Heart left ventricle (tissue), 16 donors: ENCODE results near the gene PRSS36. TPM values are rescaled to one million over a fixed set of nuclear protein-coding genes. Genes with fewer than 3 reads are reported as not detected.
A peak's percentile ranks its signal among the peaks of the same experiment; 100 is the strongest.

ENCODE experiments used
- ATAC-seq, 4 donors: fragments of 200-7000 bp; cut with Tn5 transposase; one replicate each; pipeline ENCODE4 v1.9.1; 2020 to 2022; ENCODE audit warnings: moderate library complexity in 4 of 4, mild to moderate bottlenecking in 3 of 4, moderate number of reproducible peaks in 1 of 4
- DNase-seq, 5 donors: peaks; one replicate each; pipeline ENCODE4 v3.0.0-alpha.2; 2020
- H3K27ac ChIP-seq, 12 donors: fragments of 200-600 bp; sonication (generic) in 4 of 12; one replicate each; pipeline versions ENCODE4 v1.5.0 to v1.8.0; 2016 to 2022; ENCODE audit warnings: mild to moderate bottlenecking in 2 of 12
- H3K27me3 ChIP-seq, 9 donors: fragments of 200-600 bp; sonication (generic) in 2 of 9; one replicate each; pipeline versions ENCODE4 v1.5.1 to v1.8.0; 2016 to 2022; ENCODE audit warnings: mild to moderate bottlenecking in 3 of 9
- H3K36me3 ChIP-seq, 9 donors: fragments of 200-600 bp; sonication (generic) in 2 of 9; one replicate each; pipeline versions ENCODE4 v1.5.0 to v1.8.0; 2018 to 2022; ENCODE audit warnings: mild to moderate bottlenecking in 2 of 9
- H3K4me1 ChIP-seq, 12 donors: fragments of 200-600 bp; sonication (generic) in 4 of 12; one replicate each; pipeline versions ENCODE4 v1.5.0 to v1.8.0; 2016 to 2022; ENCODE audit warnings: mild to moderate bottlenecking in 3 of 12
- H3K4me3 ChIP-seq, 12 donors: fragments of 200-600 bp; sonication (generic) in 4 of 12; one replicate each; pipeline versions ENCODE4 v1.5.0 to v1.8.0; 2017 to 2022; ENCODE audit warnings: mild to moderate bottlenecking in 9 of 12, moderate library complexity in 4 of 12
- H3K9me3 ChIP-seq, 12 donors: fragments of 200-600 bp; sonication (generic) in 4 of 12; one replicate each; pipeline versions ENCODE4 v1.5.0 to v1.8.0; 2016 to 2022; ENCODE audit warnings: mild to moderate bottlenecking in 1 of 12
- CTCF ChIP-seq, 12 donors: fragments of 200-600 bp; sonication (generic) in 4 of 12; IDR thresholded peaks; one replicate each; pipeline versions ENCODE4 v1.5.0 to v1.8.0; 2018 to 2022; ENCODE audit warnings: antibody characterized with exemption in 12 of 12, mild to moderate bottlenecking in 5 of 12
- POLR2A ChIP-seq, 2 donors: fragments of 450-650 bp; IDR thresholded peaks; one replicate each; pipeline ENCODE4 v1.6.1; 2017; ENCODE audit warnings: antibody characterized with exemption in 2 of 2, mild to moderate bottlenecking in 2 of 2, moderate library complexity in 2 of 2
- WGBS, 4 donors: extraction: QIAGEN DNeasy Blood & Tissue Kit in 2 of 4; methylation state at CpG; one replicate each; pipeline versions ENCODE4 v1.1.5 to v1.1.7; 2013 to 2018; 5-methylcytosine and 5-hydroxymethylcytosine counted together
- intact Hi-C, 10 donors: fragments of 100-400 bp; cut with DNase I; formaldehyde crosslinking; loops; one replicate each; pipeline versions ENCODE4 v1.11.1 to v1.14.2; 2022
- polyA plus RNA-seq, 2 donors: library from polyadenylated mRNA; stranded (reverse); fragments of 200-250 nt; gene quantifications; one replicate each; pipeline ENCODE4 v1.2.3, GENCODE V29; 2013
- total RNA-seq, 9 donors: library from RNA; depleted of rRNA in 2 of 9; stranded (reverse); fragments of >200 nt in 2 of 9; fragmentation: NEBNext Ultra II Directional in 3 of 9; extraction: Animal tissue kit (Norgen Biotek cat#: 25700) in 3 of 9; gene quantifications; one replicate each; pipeline versions ENCODE4 v1.1.0 to v1.2.4, GENCODE V29; 2016 to 2023
- donor health status: ischemic (EF 13 %, LVEDD 7.1; RV severe dilation, severe dysfunction).
- donor health status: healthy with polysubstance abuse.
- donor health status: DM: no; HTN: yes; CAD: no.
- donor health status: DM: no; HTN: no; CAD: no.
- donor health status: ischemic (EF 25% LVEDD 6.9; RV normal size, moderate dysfunction).
- donor health status: ischemic (EF 25% LVEDD 5.7; RV mildly dilated, moderate dysfunction).
- donor health status: healthy.
- donor health status: DM: yes; HTN: yes; CAD: no.
- donor health status: ischemic (EF 35%, LVEDD 5.7; RV mildly dilated, moderate dysfunction).
- donor health status: nonischemic (EF 11% LVEDD 7.7; RV severe dilation, severe dysfunction).
- donor health status: DM: yes; HTN: yes; CAD: no.
- donor health status: PGD.
- donor health status: ischemic (EF 29% LVEDD 5.4; RV normal size, mild dysfunction).
- donor health status: nonischemic (EF 23%, LVEDD 6.1; RV moderate dilation, normal function).

Gene PRSS36
- total and polyA plus RNA-seq, 11 donors = 0.35 to 5.1 (median 1.2) TPM

GRCh38 chr16:31099860-31100638 is 49.8 kb downstream of the PRSS36 start:
- intact Hi-C loops = loop anchor here in 5 of 10 donors (5.0 to 10.0 kb wide), 4 partner anchors 113 to 355 kb away; partner anchors contain the start of genes HSD3B7 (in 3 of the 5) and ARMC5 (in 1 of the 5)
- DNase-seq (no peak), ATAC-seq (no peak)
- 63 to 67% (median 66%) methylated on average over 4 of the region's 4 CpGs for WGBS, 4 donors
- no peak overlapping the region for H3K4me3 ChIP-seq
- TF ChIP-seq POLR2A (IDR thresholded peaks at IDR 0.05) (no peak), CTCF (IDR thresholded peaks at IDR 0.05) (no peak)
- no peaks in the 10 kb centered on the region for H3K36me3 ChIP-seq
- peaks cover 0 to 13% (median 5%) of the 10 kb centered on the region in 12 donors for H3K4me1 ChIP-seq
- peaks cover 0 to 6% (median 0%) of the 10 kb centered on the region in 12 donors for H3K9me3 ChIP-seq
- no peaks in the 10 kb centered on the region for H3K27me3 ChIP-seq
- H3K27ac ChIP-seq = no peak overlapping the region

- intact Hi-C loops = loop anchor here in 7 of 10 donors (1.0 to 10.0 kb wide), 8 partner anchors 20 to 360 kb away; partner anchors contain the start of genes HSD3B7 (in 4 of the 7), ZNF646 (in 2 of the 7), ZNF668 (in 2 of the 7) and ARMC5 (in 1 of the 7)
These were observed 55.3 kb downstream of the PRSS36 start, which contains the start of gene VKORC1 for GRCh38 chr16:31094424-31095120. TSS of gene VKORC1 (minus strand) at chr16:31094797. CDS start at chr16:31094729, 68 bp downstream.

GRCh38 chr16:31094088-31094423 is 55.8 kb downstream of the PRSS36 start:
- intact Hi-C loops = loop anchor here in 5 of 10 donors (1.0 to 10.0 kb wide), 7 partner anchors 19 to 361 kb away; partner anchors contain the start of genes HSD3B7 (in 3 of the 5), ZNF646 (in 2 of the 5), ZNF668 (in 2 of the 5) and ARMC5 (in 1 of the 5)
- WGBS, 4 donors = 0 to 1% (median 1%) methylated on average over 20 of the region's 20 CpGs
- peak in 2 of 4 donors; percentile 14 to 35 for ATAC-seq

More at GRCh38 chr16:31094424-31095120, 55.3 kb downstream of the PRSS36 start, which contains the start of gene VKORC1:
- Histone ChIP-seq H3K36me3 (peaks cover 0 to 24% (median 14%) of the 10 kb centered on the region in 9 donors), H3K27me3 (no peaks in the 10 kb centered on the region), H3K4me3 (peak within 1 kb of the TSS; percentile 72 to 95 (median 84)), H3K27ac (peak within 1 kb of the TSS; percentile 44 to 93 (median 88)), H3K4me1 (peaks cover 0 to 26% (median 18%) of the 10 kb centered on the region in 12 donors), H3K9me3 (no peaks in the 10 kb centered on the region)
- DNase-seq = peak; percentile 95 to 97 (median 96)
- TF ChIP-seq CTCF (IDR thresholded peaks at IDR 0.05) (no peak), POLR2A (IDR thresholded peaks at IDR 0.05) (peak in 1 of 2 donors; percentile 72)
- peak; percentile 92 to 98 (median 96) for ATAC-seq
- WGBS, 4 donors = 0 to 1% (median 0%) methylated on average over 34 to 69 of the region's 69 CpGs

More at GRCh38 chr16:31094088-31094423, 55.8 kb downstream of the PRSS36 start:
- Histone ChIP-seq H3K27me3 (no peaks in the 10 kb centered on the region), H3K9me3 (no peaks in the 10 kb centered on the region), H3K36me3 (peaks cover 0 to 28% (median 15%) of the 10 kb centered on the region in 9 donors), H3K27ac (peak overlapping the region in 11 of 12 donors; percentile 69 to 93 (median 89)), H3K4me3 (peak overlapping the region; percentile 72 to 95 (median 84)), H3K4me1 (peaks cover 0 to 26% (median 18%) of the 10 kb centered on the region in 12 donors)
- TF ChIP-seq CTCF (IDR thresholded peaks at IDR 0.05) (no peak), POLR2A (IDR thresholded peaks at IDR 0.05) (no peak)
- DNase-seq = no peak
